GM21576 (cell line): ENCODE results near the gene HOXD10.

Source experiments
- ATAC-seq: cut with Tn5 transposase; IDR thresholded peaks from one replicate; pipeline ENCODE4 v1.9.1; 2021; ENCODE audit warnings: mild to moderate bottlenecking, moderate library complexity; ENCODE audit not compliant: unreplicated experiment

HOXD10 gene

GRCh38 chr2:176148751-176149421 is 32.3 kb downstream of the HOXD10 start:
- ATAC-seq: no peak

- ATAC-seq: no peak
Measured at GRCh38 chr2:176149481-176149938, 32.9 kb downstream of the HOXD10 start.

- ATAC-seq: no peak
Measured at GRCh38 chr2:176149939-176150583, 33.5 kb downstream of the HOXD10 start.

GRCh38 chr2:176150584-176151441 is 34.2 kb downstream of the HOXD10 start:
- no peak for ATAC-seq

- no peak for ATAC-seq
Measured at GRCh38 chr2:176151442-176152287, 35.1 kb downstream of the HOXD10 start, which contains the start of gene HOXD4. Gene HOXD4, plus strand, starts transcription at chr2:176151550. Its CDS starts 84 bp downstream, at chr2:176151634.

- no peak for ATAC-seq
Measured at GRCh38 chr2:176152350-176153181, 36.0 kb downstream of the HOXD10 start.

GRCh38 chr2:176154576-176155252 is 38.1 kb downstream of the HOXD10 start:
- no peak for ATAC-seq

- ATAC-seq: no peak
Measured at GRCh38 chr2:176155356-176156044, 38.9 kb downstream of the HOXD10 start.

- no peak for ATAC-seq
Measured at GRCh38 chr2:176156301-176156806, 39.8 kb downstream of the HOXD10 start.

- no peak for ATAC-seq
Measured at GRCh38 chr2:176156807-176157498, 40.4 kb downstream of the HOXD10 start, which contains the start of gene HOXD3. Gene HOXD3, plus strand, starts transcription at chr2:176157307. Its CDS starts 11,808 bp downstream, at chr2:176169115.

- no peak for ATAC-seq
Measured at GRCh38 chr2:176157499-176158185, 41.1 kb downstream of the HOXD10 start.

- ATAC-seq: no peak
Measured at GRCh38 chr2:176158186-176158591, 41.6 kb downstream of the HOXD10 start.

GRCh38 chr2:176158855-176159662 is 42.5 kb downstream of the HOXD10 start:
- no peak for ATAC-seq

GRCh38 chr2:176159663-176160250 is 43.2 kb downstream of the HOXD10 start:
- ATAC-seq: no peak

- ATAC-seq: no peak
Measured at GRCh38 chr2:176160251-176160985, 43.8 kb downstream of the HOXD10 start.
